ENCODE data around the gene RAB10.

GRCh38 chr2:26011990-26012856 lies 21.7 kb upstream of the RAB10 start:
- TF ChIP-seq CTCF (IDR thresholded peaks at IDR 0.05; ENCODE audit: low read depth, low read length): no peak
- TF ChIP-seq POLR2A (IDR thresholded peaks at IDR 0.05; ENCODE audit: extremely low read depth, insufficient read length): no peak
- TF ChIP-seq MYC (IDR thresholded peaks at IDR 0.05; ENCODE audit: low read depth, low read length): no peak
- TF ChIP-seq MAX (IDR thresholded peaks at IDR 0.05; ENCODE audit: low read depth, low read length): no peak

Data from NB4 (cell line).